Stimulated activated CD4-positive, alpha-beta T cell treated with anti-CD3 and anti-CD28 coated beads, TNF-alpha, amount 100 ng/mL, for 1 hour (primary cell): ENCODE data around the gene CES1.
"Not testable (repeated sequence)": the region's sequence is repeated elsewhere in the genome, so short reads cannot be mapped to it uniquely, and the experiment has no call there.

Source experiments
- DNase-seq, 3 donors: peaks; one replicate each; pipeline ENCODE4 v3.0.0-alpha.2; 2020; ENCODE audit warnings: low read depth in 3 of 3, low spot score in 1 of 3

CES1 gene

GRCh38 chr16:55832773-55833691 is at the start of gene CES1:
TSS of gene CES1 (minus strand) at chr16:55833096. CDS start at chr16:55833055, 41 bp downstream.
- no peak for DNase-seq

DNA sequence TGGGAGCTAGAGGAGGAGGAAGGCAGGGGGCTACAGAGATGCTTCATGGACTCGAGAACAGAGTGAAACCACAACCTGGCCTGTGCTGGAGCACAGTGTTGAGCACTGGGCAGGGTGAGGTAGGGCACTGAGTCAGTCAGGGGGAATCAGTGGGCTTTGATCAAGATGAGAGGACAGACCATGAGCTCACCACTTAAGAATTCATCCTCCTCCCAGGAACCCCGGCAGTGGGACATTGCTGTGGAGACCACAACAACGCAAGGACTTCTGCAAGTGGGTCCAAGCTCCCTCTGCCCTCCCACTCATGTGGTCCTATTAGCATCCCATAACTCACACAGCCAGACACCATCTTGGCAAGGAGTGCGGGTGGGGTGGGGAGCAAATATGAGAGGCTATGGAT is 44.0 kb upstream of the CES1 start:
- DNase-seq: no peak

- no peak for DNase-seq
These were observed 42.4 kb upstream of the CES1 start, which contains the start of gene CES5A for GRCh38 chr16:55875273-55875672. TSS of gene CES5A (minus strand) at chr16:55875373. CDS start at chr16:55875221, 152 bp downstream.

DNA sequence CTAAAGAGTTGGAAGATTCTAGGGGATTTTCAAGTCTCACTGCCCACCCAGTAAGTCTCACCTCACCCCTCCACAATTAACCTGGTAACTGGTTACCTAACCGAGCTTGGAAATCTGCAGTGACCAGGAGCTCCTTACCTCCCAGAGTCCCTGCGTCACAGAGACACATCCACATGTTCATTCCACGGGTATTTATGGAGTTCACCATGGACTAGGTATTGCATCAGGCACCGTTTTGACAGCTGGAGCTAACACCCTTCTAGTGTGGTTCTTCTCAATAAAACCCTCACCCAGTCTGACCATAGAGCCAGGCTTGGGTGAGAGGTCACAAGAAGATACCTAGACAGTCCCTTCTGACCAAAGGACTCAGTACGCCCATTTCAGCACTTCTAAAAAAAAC is 40.2 kb upstream of the CES1 start:
- DNase-seq: no peak

DNA sequence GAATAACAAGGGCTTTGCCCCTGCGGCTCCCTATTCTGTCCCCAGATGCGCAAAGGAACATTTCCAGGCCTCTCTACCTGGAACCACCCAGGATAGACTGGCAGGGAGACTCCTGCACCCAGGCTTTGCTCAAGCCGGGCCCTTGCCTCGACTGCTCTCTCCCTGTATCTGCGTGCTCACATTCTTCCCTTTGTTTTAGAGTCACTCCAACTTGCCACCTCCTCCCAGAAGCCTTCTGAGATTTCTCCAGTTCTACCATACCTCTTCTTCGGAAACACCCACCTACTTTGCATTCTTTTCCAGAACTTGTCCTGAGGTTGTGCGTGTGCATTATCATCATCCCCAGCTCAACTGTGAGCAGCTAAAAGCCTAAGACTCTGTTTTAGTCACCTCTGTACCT is 39.2 kb upstream of the CES1 start:
- DNase-seq: no peak

- DNase-seq: no peak
These were observed 38.6 kb upstream of the CES1 start for GRCh38 chr16:55871411-55872038.

GRCh38 chr16:55868980-55869379 is 36.1 kb upstream of the CES1 start:
- no peak for DNase-seq

DNA sequence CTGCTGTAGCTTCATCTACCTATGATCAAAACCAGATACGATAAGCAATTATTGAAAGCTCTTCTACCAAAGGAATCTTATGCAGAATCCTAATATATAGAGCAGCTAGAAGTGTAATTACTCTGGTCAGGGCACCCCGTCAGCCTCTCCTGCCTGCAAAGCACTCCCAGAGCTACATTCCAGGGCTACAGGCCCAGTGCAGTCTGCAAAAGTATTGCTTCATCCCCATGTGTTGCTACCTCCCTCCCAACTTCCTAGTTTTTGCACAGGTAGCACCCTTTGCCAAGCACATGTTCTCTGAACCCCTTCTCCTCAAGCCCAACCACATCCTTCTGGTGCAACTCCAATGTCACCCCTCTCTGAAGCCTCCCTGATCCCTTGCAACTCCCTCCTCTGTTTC is 35.2 kb upstream of the CES1 start:
- no peak for DNase-seq

- no peak for DNase-seq
These were observed 28.4 kb upstream of the CES1 start for GRCh38 chr16:55861288-55861687.

- not testable (repeated sequence) for DNase-seq
These were observed 24.8 kb upstream of the CES1 start for GRCh38 chr16:55857650-55858049.

DNA sequence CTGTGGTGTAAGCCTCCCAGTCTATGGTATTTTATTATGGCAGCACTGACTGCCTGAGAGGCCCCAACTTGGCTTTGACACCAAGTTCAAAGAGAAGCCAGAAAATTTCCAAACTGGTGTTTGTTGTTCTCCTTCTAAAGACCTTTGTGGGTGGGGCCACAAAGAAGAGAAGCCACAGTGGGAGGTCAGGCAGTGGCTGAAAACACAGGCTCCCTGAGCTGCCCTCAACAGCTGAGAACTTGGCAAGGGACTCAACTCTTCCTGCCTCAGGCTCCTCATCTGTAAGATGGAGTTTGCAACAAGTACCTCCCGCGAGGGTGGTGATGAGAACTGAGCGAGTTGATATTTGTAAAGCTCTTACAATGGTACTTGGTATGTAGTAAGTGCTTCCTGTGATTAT is 24.1 kb upstream of the CES1 start:
- no peak for DNase-seq

DNA sequence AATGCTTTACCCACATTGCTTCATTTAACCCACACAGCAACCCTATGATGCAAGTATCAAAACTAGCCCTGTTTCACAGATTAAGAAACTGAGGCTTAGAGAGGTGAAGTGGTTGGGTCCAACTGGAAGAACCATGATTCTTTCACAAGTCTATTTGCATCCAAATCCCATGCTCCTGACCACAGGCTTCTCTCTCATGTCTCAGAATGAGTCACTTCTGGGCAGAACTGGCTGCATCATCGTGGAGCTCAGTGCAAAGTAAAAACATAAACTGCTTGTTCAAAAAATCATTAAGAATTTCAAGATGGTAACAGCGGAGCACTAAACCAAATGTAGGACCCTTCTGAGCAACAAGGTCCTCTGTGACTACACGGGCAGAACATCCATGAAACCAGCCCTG is 20.2 kb upstream of the CES1 start:
- no peak for DNase-seq

- DNase-seq: no peak
These were observed 16.6 kb upstream of the CES1 start for GRCh38 chr16:55849536-55849935.

DNA sequence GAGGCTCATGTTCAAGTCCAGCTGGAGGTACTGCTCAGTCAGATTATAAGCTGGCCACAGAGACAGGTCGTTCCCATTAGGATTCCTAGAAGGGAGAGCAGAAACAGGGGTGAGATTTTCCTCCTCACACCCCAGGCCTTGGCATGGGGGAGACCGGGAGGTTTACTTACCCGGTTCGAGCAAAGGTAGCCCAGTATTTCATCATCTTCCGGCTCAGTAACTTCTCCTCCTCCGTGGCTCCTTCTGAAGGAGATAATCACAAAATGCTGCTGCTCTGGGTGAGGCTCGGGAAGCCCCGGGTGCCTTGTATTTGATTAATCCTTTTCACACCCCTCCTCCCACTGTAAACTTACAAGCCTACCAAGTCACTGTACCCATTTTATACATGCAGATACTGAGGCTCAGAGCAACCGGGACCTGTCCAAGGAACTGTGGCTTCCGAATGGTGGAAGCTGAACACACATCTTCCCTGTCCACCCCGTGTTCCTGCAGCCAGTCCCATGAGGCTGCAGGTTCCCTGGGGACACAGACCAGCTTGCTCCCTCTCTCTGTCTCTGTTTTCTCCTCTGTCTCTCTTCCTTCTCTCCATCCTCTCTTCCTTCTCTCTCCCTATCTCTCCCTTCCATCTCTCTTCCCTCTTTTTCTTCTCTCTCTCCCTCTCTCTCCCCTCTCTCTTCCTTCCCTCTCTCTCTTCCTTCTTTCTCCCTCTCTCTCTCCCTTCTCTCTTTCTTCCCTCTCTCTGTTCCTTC is 13.9 kb upstream of the CES1 start:
- no peak for DNase-seq

DNA sequence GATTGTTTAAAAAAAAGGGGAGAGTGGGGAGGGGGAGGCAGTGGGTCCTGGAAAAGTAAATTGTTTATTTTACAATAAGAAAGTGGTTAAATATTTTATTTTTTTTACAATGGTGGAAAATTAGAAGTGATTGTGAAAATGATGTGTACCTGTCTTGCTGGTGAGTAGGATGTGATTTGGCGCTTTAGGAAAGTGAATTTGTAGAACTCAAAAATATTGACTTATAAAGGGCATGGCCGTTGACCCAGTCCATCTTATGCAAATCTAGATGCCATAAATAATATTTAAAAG is 10.2 kb upstream of the CES1 start:
- DNase-seq: no peak

- DNase-seq: no peak
These were observed 9.6 kb upstream of the CES1 start for GRCh38 chr16:55842369-55843104.

GRCh38 chr16:55839115-55839514 is 6.2 kb upstream of the CES1 start:
- DNase-seq: no peak

- DNase-seq: no peak
These were observed 3.3 kb upstream of the CES1 start for GRCh38 chr16:55836158-55836611.

DNA sequence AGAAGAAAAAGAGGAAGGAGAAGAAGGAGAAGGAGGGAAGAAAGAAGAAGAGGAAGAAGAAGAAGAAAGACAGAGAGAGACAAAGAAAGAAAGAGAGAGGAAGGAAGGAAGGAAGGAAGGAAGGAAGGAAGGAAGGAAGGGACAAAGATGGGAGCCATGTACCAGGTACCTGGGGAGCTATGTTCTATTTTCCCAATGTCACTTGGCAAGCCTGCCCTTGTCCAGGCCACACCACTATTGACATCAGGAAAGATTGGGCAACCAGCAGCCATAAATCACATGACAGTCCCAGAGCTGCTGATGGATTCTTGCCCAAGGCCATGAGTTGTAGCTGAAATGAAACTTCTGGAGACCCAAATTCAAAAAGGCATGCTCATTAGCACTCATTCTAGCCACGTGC is 2.7 kb upstream of the CES1 start:
- no peak for DNase-seq

DNA sequence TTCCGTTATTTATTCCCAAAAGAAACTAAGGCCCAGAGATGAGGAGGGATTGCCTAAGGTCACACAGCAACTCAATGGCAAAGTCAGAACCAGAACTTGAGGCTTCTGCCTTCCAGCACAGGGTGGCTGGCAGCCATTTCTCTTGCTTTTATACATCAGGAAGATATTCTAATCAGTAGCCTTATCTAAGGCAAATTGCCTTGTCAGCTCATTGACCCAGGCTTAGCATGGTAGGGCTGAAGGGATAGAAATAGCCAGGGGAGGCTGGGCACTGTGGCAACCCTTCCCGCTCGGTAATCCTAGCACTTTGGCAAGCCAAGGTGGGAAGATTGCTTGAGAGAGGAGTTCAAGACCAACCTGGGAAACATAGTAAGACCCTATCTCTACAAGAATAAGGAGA is 2.3 kb upstream of the CES1 start:
- DNase-seq: not testable (repeated sequence)

GRCh38 chr16:55834049-55834448 is 1.2 kb upstream of the CES1 start:
- DNase-seq: no peak
